Daoy (cell line): Measurements from ENCODE around the gene ABHD5. TPM values are rescaled to one million over a fixed set of nuclear protein-coding genes. Genes with fewer than 3 reads are reported as not detected.

ENCODE experiments used
- DNase-seq: peaks from one replicate; pipeline ENCODE4 v3.0.0-alpha.2; 2015; ENCODE audit warnings: low read depth
- total RNA-seq: library from RNA; depleted of rRNA; stranded (reverse); fragments of >200 nt; shearing (Covaris generic); gene quantifications from 2 replicates; pipeline ENCODE4 v1.2.3, GENCODE V29; 2014; rRNA removed

ABHD5 gene
- total RNA-seq, 1 experiment from 2014 or later = 33.4 TPM

GRCh38 chr3:43779850-43780249, 89.1 kb downstream of the ABHD5 start:
- no peak for DNase-seq

- DNase-seq = no peak
These were observed 91.8 kb downstream of the ABHD5 start for GRCh38 chr3:43782541-43782940.

Other genes starting within 250 kb of the ABHD5 start
- gene ANO10, start 68.9 kb upstream of the ABHD5 start, total RNA-seq = 14.6 and 17.4 TPM in 2 replicates